ENCODE results near the gene CDK12.
"Not testable (repeated sequence)": the region's sequence is repeated elsewhere in the genome, so short reads cannot be mapped to it uniquely, and the experiment has no call there.

The CDK12 gene

GRCh38 chr17:39450847-39451581 is 10.3 kb upstream of the CDK12 start, which contains the start of gene MED1:
Gene MED1, minus strand, starts transcription at chr17:39451263. Its CDS starts 201 bp downstream, at chr17:39451062.
- DNase-seq (ENCODE audit: low read depth): peak; percentile 93
- H3K4me3 ChIP-seq (ENCODE audit: control insufficient read depth, low read depth, low read length): peak within 1 kb of the TSS; percentile 98
- no peak for TF ChIP-seq CTCF (IDR thresholded peaks at IDR 0.05; ENCODE audit: control insufficient read depth, insufficient read depth, low read depth, low read length, missing control alignments)

GRCh38 chr17:39455919-39456318 is 5.4 kb upstream of the CDK12 start:
- no peak for DNase-seq (ENCODE audit: low read depth)
- TF ChIP-seq CTCF (IDR thresholded peaks at IDR 0.05; ENCODE audit: control insufficient read depth, insufficient read depth, low read depth, low read length, missing control alignments): no peak
- no peak overlapping the region for H3K4me3 ChIP-seq (ENCODE audit: control insufficient read depth, low read depth, low read length)

- H3K4me3 ChIP-seq (ENCODE audit: control insufficient read depth, low read depth, low read length): peak overlapping the region; percentile 92
- DNase-seq (ENCODE audit: low read depth): no peak
- no peak for TF ChIP-seq CTCF (IDR thresholded peaks at IDR 0.05; ENCODE audit: control insufficient read depth, insufficient read depth, low read depth, low read length, missing control alignments)
These were observed 762 bp downstream of the CDK12 start for GRCh38 chr17:39461926-39462569.

GRCh38 chr17:39462631-39463375 is 1.5 kb downstream of the CDK12 start:
- peak overlapping the region; percentile 92 for H3K4me3 ChIP-seq (ENCODE audit: control insufficient read depth, low read depth, low read length)
- DNase-seq (ENCODE audit: low read depth): no peak
- no peak for TF ChIP-seq CTCF (IDR thresholded peaks at IDR 0.05; ENCODE audit: control insufficient read depth, insufficient read depth, low read depth, low read length, missing control alignments)

GRCh38 chr17:39464639-39465181 is 3.4 kb downstream of the CDK12 start:
- not testable (repeated sequence) for DNase-seq (ENCODE audit: low read depth); H3K4me3 ChIP-seq (ENCODE audit: control insufficient read depth, low read depth, low read length)

- not testable (repeated sequence) for H3K4me3 ChIP-seq (ENCODE audit: control insufficient read depth, low read depth, low read length); DNase-seq (ENCODE audit: low read depth)
These were observed 7.3 kb downstream of the CDK12 start for GRCh38 chr17:39468610-39469009.

- TF ChIP-seq CTCF (IDR thresholded peaks at IDR 0.05; ENCODE audit: control insufficient read depth, insufficient read depth, low read depth, low read length, missing control alignments): no peak
- no peak overlapping the region for H3K4me3 ChIP-seq (ENCODE audit: control insufficient read depth, low read depth, low read length)
- DNase-seq (ENCODE audit: low read depth): no peak
These were observed 12.0 kb downstream of the CDK12 start for GRCh38 chr17:39473310-39473709.

- not testable (repeated sequence) for DNase-seq (ENCODE audit: low read depth); H3K4me3 ChIP-seq (ENCODE audit: control insufficient read depth, low read depth, low read length)
These were observed 18.3 kb downstream of the CDK12 start for GRCh38 chr17:39479631-39480030.

Measured in AG09309 (cell line).